GM21528 (cell line): ENCODE data around the gene SLC1A5.
"Not testable (repeated sequence)": the region's sequence is repeated elsewhere in the genome, so short reads cannot be mapped to it uniquely, and the experiment has no call there.

Source experiments
- ATAC-seq: cut with Tn5 transposase; IDR thresholded peaks from one replicate; pipeline ENCODE4 v1.9.1; 2021; ENCODE audit warnings: mild to moderate bottlenecking, moderate library complexity; ENCODE audit not compliant: unreplicated experiment, low FRiP score

The SLC1A5 gene

DNA sequence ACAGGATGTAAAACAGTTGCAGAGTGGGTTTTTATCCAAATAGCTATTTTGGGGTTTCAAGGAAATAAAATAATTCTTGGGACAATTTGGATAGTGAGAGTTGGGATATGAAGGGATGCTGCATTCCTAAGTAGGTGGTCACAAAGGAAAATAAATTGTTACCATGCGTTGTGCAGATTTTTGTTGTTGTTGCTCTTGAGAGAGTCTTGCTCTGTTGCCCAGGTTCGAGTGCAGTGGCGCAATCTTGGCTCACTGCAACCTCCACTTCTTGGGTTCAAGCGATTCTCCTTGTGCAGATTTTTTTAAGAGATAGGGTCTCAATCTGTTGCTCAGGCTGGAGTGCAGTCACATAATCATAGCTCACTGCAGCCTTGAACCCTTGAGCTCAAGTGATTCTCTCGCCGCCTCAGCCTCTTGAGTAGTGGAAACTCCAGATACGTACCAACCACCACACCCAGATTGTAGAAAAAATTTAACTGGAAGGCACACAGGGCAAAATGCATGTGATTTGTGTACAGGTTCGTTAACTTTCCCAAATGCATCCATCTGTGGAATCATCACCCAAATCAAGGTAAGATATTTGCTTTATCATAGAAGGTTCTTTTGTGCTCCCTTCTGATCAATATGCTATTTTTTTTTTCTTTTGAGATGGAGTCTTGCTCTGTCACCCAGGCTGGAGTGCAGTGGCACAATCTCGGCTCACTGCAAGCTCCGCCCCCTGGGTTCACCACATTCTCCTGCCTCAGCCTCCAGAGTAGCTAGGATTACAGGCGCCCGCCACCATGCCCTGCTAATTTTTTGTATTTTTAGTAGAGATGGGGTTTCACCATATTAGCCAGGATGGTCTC, 16.0 kb downstream of the SLC1A5 start:
- ATAC-seq: no peak

DNA sequence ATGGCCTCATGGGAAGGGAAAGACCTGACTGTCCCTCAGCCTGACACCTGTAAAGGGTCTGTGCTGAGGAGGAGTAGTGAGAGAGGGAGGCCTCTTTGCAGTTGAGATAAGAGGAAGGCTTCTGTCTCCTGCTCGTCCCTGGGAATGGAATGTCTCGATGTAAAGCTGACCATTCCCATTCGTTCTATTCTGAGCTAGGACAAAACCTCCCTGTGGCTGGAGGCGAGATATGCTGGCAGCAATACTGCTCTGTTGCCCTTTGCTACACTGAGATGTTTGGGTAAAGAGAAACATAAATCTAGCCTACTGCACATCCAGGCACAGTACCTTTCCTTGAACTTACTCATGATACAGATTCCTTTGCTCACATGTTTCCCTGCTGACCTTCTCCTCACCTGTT, 19.6 kb downstream of the SLC1A5 start:
- ATAC-seq: not testable (repeated sequence)

DNA sequence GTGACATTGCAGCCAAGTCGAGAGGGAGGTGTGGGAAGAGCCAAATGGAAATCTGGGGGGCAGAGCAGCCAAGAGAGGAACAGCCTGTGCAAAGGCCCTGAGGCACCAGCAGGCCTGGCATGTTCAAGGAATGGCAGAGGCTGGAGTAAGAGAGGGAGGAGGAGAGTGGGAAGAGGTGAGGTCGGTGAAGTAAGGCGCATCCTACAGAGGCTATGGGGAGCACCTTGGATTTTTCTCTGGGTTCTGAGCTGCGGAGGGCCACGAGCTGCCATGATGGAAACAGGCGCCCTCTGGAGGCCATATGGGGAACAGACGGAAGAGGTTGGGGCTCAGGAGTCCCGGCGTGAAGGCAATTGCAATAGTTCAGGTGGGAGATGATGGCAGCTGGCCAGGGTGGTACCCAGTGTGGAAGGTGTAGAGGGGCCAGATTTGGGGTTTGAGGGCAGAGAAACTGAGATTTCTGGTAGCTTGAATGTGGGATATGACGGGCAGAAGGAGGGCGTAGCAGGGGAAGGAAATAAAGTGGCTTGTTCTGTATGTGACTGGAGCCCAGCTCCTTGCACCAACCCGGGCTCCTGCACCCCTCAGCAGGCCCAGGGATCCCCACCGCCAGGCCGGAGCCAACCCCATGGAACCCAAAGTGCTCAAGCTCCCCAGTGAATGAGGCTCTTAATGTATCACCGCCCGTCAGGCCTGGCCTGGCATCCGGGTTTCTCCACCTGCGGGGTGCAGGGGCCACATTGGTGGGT, 21.7 kb downstream of the SLC1A5 start:
- no peak for ATAC-seq

GRCh38 chr19:46764817-46765291, 23.5 kb downstream of the SLC1A5 start:
- no peak for ATAC-seq

DNA sequence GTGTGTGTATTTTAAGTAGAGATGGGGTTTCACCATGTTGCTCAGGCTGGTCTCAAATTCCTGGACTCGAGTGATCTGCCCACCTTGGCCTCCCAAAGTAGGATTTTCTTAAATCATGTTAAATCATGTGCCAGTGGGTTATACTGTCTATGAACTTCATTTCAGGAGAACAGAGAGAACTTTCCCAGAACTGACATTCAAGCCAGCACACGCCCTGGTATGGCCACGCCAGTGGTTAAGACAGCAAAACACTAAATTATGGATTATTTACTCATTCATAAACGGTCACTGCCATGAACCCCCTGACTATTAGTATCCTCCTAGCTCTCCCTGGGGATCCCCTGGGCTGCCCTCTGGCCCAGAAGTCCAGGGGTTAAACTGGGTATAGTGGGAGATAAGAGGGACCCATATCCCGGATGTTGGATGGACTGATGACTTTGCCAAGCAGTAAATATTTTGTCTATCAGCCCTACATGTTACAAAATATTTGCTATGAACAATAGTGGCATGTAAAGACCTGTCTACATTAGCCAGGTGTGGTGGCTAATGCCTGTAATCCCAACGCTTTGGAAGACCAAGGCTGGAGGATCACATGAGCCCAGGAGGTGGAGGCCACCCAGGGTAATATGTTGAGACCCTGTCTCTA, 26.0 kb downstream of the SLC1A5 start:
- no peak for ATAC-seq

DNA sequence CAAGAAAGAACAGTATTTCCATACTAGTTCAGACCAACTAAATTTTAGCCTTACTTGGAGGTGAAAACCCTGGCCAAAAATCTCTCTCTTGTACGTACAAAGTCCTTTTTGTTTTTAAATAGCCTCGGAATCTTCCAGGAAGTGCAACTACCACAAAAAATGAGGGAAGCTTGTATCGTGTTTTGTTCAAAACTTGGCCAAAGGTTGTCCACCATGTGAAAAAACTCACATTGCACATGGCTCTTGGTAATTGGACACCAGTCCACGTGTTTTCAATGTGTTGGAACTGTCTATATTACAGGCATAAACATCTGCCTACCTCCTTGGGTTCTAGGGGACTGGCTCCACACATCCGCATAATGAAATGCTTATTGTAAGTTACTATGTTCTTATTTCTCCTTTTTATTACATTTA, 27.0 kb downstream of the SLC1A5 start:
- no peak for ATAC-seq

DNA sequence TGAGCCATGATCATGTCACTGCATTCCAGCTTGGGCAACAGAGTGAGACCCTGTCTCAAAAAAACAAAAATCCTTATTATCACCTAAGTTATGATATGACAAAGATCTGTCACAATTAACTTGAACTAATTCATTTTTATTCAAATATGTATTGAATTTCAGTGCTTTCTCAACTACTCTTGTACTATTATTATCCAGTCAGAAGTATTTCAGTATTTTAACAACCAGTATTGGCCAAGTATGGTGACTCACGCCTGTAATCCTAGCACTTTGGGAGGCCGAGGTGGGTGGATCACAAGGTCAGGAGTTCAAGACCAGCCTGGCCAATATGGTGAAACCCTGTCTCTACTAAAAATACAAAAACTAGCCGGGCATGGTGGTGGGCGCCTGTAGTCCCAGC, 27.5 kb downstream of the SLC1A5 start:
- ATAC-seq: not testable (repeated sequence)

- ATAC-seq: no peak
Observed at GRCh38 chr19:46760363-46760762, 28.0 kb downstream of the SLC1A5 start.

DNA sequence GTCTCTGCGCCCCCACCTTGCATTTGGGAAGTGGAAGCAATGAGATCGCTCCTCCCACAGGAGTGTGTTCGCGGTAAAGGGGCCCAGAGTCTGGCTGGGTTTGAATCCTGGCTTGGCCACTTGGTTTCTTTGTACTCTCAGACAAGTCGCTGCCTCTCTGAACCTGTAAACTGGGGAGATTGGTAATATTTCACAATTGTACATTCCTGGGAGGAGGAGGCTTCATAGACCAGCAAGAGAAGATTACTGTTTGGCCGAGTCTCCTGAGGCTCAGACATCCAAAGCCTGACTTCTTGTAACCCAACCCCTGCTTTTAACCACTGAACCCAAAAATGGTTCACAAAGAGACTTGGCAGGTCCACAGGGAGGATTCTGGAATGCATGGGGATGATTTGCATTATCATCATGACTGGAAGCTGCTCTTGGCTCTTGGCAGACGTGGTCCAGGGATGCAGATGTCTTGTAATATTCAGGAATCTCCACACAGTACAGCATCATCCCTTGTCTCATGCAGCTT, 28.5 kb downstream of the SLC1A5 start:
- ATAC-seq: no peak

- no peak for ATAC-seq
Observed at GRCh38 chr19:46759206-46759605, 29.2 kb downstream of the SLC1A5 start.

DNA sequence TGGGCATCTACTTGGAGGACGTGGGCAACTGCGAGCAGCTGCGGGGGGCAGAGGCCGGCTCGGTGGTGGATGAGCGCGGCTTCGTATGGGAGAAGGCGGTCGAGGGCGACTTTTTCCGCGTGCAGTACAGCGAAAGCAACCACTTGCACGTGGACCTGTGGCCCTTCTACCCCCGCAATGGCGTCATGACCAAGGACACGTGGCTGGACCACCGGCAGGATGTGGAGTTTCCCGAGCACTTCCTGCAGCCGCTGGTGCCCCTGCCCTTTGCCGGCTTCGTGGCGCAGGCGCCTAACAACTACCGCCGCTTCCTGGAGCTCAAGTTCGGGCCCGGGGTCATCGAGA, 31.9 kb downstream of the SLC1A5 start:
- no peak for ATAC-seq

DNA sequence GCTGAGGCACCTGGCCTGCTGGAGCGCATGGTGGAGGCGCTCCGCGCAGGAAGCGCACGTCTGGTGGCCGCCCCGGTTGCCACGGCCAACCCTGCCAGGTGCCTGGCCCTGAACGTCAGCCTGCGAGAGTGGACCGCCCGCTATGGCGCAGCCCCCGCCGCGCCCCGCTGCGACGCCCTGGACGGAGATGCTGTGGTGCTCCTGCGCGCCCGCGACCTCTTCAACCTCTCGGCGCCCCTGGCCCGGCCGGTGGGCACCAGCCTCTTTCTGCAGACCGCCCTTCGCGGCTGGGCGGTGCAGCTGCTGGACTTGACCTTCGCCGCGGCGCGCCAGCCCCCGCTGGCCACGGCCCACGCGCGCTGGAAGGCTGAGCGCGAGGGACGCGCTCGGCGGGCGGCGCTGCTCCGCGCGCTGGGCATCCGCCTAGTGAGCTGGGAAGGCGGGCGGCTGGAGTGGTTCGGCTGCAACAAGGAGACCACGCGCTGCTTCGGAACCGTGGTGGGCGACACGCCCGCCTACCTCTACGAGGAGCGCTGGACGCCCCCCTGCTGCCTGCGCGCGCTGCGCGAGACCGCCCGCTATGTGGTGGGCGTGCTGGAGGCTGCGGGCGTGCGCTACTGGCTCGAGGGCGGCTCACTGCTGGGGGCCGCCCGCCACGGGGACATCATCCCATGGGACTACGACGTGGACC, 32.4 kb downstream of the SLC1A5 start:
- no peak for ATAC-seq

DNA sequence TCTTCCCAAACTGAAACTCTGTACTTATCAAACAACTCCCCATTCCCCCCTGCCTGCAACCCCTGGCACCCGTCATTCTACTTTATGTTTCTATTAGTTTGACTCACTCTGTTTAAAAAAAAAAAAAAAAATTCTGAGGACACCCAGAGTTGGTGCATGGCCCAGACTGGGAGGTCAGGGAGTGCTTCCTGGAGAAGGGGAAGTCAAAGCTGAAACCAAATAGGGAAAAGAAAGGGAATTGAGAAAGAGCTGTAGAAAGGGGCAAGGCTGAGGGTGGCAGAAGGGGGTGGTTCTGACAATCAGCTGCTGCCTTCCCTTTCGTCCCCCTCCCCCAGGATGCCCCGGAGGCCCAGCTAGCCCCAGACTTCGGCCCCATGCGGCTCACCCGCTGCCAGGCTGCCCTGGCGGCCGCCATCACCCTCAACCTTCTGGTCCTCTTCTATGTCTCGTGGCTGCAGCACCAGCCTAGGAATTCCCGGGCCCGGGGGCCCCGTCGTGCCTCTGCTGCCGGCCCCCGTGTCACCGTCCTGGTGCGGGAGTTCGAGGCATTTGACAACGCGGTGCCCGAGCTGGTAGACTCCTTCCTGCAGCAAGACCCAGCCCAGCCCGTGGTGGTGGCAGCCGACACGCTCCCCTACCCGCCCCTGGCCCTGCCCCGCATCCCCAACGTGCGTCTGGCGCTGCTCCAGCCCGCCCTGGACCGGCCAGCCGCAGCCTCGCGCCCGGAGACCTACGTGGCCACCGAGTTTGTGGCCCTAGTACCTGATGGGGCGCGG, 33.1 kb downstream of the SLC1A5 start:
- no peak for ATAC-seq

DNA sequence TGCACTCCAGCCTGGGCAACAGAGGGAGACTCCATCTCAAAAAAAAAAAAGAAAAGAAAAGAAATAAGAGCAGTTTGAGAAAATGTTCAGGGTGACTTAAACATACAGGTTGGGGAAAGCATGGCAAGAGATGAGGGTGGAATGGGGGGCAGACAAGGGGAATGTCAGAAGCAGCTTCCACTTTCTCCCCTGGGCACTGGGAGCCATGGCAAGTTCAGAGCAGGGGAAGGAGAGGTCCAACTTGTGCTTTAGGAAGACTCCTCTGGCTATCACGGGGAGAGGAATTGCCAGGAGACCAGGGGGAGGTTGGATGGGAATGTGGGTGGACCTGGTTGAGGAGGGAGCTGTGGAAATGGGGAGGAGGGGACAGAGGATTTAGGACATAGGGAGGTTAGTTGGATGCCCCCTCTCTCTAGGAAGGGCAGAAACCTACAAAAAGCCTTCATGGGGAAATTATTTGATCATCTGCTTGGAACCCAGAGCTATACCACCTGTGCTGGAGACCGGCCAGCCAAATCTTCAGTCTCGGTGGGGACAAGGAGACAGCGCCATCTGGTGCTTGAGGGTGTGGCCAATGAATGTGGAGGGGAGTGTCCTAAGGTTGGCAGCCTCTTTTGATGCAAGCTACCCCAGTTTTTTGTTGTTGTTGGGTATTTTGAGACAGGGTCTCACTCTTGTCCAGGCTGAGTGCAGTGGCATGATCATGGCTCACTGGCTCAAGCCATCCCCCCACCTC, 34.8 kb downstream of the SLC1A5 start:
- no peak for ATAC-seq

DNA sequence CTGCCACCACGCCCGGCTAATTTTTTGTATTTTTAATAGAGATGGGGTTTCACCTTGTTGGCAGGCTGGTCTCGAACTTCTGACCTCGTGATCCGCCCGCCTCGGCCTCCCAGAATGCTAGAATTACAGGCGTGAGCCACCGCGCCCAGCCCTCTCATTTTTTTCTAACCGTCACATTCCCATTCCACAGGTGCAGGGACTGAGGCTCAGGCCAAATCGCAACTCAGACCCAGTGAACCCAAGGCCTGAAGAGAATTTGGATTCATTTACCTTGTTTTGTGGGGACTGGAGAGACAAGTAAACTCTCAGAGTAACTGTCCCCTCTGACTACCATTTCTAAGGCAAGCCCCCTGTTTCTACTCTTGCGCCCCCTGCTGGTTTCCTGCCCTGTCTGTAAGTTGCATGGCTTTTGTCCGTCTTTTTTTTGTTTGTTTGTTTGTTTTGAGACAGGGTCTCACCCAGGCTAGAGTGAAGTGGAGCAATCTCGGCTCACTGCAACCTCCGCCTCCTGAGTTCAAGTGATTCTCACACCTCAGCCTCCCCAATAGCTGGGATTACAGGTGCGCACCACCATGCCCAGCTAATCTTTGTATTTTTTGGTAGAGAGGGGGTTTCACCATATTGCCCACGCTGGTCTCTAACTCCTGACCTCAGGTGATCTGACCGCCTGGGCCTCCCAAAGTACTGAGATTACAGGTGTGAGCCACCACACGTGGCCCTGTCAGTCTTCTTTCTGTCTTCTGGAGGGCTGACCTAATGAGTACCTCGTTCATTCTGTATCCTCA, 39.9 kb downstream of the SLC1A5 start:
- ATAC-seq: no peak

DNA sequence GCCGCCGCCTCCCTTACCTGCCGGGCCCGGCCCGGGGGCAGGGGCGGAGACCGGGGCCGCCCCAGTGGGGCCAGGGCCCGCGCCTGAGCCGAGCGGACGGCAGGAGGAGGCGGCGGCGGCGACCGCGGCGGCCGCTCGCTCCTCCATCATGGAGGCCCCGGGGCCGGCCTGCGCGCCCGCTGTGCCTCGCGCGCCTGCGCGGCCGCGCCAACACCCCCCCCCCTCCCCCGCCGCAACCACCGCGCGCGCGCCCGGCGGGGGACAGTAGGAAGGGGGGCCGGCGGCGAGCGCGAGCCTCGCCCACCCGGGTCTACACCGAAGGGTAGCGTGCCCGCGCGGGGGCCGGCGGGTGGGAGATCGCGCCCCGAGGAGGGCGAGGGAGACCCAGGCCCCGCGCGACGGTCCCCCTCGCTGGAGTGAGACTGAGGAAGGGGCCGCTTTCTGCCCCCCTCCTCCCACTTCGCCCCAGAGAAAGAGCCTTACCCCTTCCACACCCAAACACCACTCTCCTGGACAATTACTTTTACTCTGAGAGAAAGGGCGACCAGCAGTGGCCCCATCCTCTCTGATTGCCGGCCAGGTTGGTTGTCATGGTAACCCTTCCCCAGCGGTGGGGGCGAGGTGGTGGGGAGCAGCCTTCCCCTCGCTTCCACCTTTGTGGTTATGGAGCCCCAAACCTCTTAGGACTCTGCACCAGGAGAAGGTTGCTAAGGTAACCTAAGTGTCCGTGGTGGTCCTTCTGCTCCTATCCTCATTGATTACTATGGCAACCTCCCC, 41.9 kb downstream of the SLC1A5 start, which contains the start of gene STRN4:
Gene STRN4 (minus strand): TSS at position 170 of the 777 bp plus-strand sequence. CDS start 20 bp downstream, at position 150.
- no peak for ATAC-seq

GRCh38 chr19:46745521-46746280, 42.7 kb downstream of the SLC1A5 start, which contains the start of gene FKRP:
TSS of gene FKRP (plus strand) at chr19:46746057. CDS start at chr19:46755451, 9,394 bp downstream.
- ATAC-seq: no peak
